GM23248 (cell line): ENCODE results near the gene MMP10.

Experiments used
- EZH2 ChIP-seq: fragments of 200-600 bp; sonication (generic); IDR thresholded peaks from 2 replicates; pipeline ENCODE4 v1.6.1; 2018; ENCODE audit warnings: antibody characterized with exemption, mild to moderate bottlenecking; ENCODE audit not compliant: insufficient read depth, poor library complexity, severe bottlenecking
- EZH2phosphoT487 ChIP-seq: fragments of 200-600 bp; sonication (generic); IDR thresholded peaks from 2 replicates; pipeline ENCODE4 v1.6.1; 2018; ENCODE audit warnings: antibody characterized with exemption, moderate library complexity, mild to moderate bottlenecking, low read depth; ENCODE audit not compliant: insufficient read depth

GRCh38 chr11:102751673-102752072, 28.8 kb downstream of the MMP10 start:
- TF ChIP-seq EZH2 (no peak), EZH2phosphoT487 (no peak)
